T-helper 1 cell treated with Interleukin-12 subunit alpha and Interleukin-12 subunit beta and Interleukin-4 antibody, amounts not matched to agents 30 μg/mL and 1 μg/mL, for 36 hours (primary cell): ENCODE data around the gene MLH3.

Source experiments
- H3K27ac Mint-ChIP-seq: one replicate; pipeline ENCODE4 v1.8.0; 2021; ENCODE audit warnings: mild to moderate bottlenecking, mixed read lengths
- H3K27me3 Mint-ChIP-seq: one replicate; pipeline ENCODE4 v1.8.0; 2021; ENCODE audit warnings: low read depth, mixed read lengths
- H3K36me3 Mint-ChIP-seq: one replicate; pipeline ENCODE4 v1.8.0; 2021; ENCODE audit warnings: low read depth, mixed read lengths
- H3K4me1 Mint-ChIP-seq: one replicate; pipeline ENCODE4 v1.8.0; 2021; ENCODE audit warnings: low read depth, mixed read lengths
- H3K4me3 Mint-ChIP-seq: one replicate; pipeline ENCODE4 v1.8.0; 2021; ENCODE audit warnings: mild to moderate bottlenecking, moderate library complexity, mixed read lengths
- H3K9me3 Mint-ChIP-seq: one replicate; pipeline ENCODE4 v1.8.0; 2021; ENCODE audit warnings: mixed read lengths

MLH3 gene

DNA sequence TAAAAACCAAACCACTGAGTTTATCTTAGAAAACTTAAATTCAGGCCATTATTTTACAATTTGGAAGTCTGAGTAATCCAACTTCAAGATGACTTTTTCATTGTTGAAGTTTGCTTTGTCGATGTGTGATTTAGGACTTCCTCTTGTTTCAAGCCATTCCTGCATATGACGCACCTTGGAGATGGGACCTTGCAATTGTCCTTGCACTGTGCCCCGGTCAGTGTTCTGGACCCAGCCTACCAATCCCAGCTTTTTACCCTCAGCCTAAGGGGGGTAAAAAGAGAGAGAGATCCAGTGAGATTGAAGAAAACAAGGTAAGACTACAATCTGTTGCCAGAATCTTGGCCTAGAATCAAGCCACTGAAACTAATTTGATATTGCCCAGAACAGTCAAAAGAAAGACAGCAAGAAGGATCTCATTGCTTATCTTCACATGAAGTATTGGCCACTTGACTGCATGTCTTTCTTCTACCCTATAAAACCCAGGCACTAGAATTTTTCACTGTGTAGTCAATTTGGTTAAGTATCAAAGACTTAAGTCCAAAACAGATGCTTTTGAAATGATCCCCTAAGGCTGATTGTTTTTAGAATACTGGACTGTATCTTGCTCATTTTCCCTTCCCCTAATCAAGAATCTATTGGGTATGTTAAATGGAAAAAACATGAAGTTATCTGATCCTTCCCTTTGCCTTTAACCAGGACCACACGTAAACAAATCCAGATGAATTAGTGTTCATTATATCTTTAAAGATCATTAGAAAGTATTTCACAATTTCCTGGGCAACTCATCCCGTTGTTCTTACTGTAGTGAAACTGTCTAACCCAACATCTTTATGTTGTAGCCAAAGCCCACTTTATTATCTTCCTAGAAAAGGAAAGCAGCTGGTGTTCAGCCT is 2.4 kb upstream of the MLH3 start:
- H3K9me3 Mint-ChIP-seq: no peaks in the 10 kb centered on the region
- peaks cover 37% of the 10 kb centered on the region for H3K36me3 Mint-ChIP-seq
- peaks cover 31% of the 10 kb centered on the region for H3K4me1 Mint-ChIP-seq
- H3K4me3 Mint-ChIP-seq: no peak overlapping the region
- no peak overlapping the region for H3K27ac Mint-ChIP-seq
- no peaks in the 10 kb centered on the region for H3K27me3 Mint-ChIP-seq

DNA sequence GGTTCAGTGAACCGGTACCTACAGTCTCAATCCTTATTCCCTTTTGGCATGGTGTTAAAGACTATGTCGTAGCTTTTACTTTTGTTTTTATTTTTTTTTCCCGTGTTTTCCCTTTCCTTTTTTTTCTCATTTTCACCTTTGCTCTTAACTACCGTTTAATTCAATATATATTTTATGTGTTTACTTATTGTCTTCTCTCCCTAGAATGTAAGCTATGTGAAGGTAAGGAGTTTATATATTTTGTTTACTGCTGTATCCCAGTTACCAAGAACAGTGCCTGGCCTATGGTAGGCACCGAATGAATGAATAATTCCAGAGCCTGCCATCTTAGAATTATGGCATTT is 261 bp upstream of the MLH3 start:
- no peaks in the 10 kb centered on the region for H3K27me3 Mint-ChIP-seq
- peaks cover 41% of the 10 kb centered on the region for H3K36me3 Mint-ChIP-seq
- peaks cover 42% of the 10 kb centered on the region for H3K4me1 Mint-ChIP-seq
- no peaks in the 10 kb centered on the region for H3K9me3 Mint-ChIP-seq
- peak overlapping the region; percentile 87 for H3K27ac Mint-ChIP-seq
- peak overlapping the region; percentile 89 for H3K4me3 Mint-ChIP-seq

DNA sequence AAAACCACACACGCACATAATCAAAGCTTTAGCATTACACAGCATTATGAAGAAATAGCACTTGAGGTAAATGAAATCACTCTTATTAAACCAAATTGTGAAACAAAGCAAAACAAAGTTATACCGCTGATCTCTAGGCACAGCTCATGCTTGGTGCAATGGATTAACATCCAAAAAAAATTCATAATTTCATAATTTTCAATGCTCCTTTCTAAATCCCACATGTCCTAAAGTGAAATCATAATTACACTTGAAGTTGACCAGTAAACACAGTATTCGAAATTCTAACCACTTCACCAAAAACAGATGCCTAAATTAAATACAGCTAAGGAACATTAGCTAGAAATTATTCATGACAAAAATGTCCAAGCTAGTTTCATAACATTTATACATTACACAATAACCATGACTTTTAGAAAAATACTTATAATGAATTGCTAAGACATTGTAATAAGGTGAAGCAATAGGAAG is 1.5 kb downstream of the MLH3 start:
- Mint-ChIP-seq H3K27me3 (no peaks in the 10 kb centered on the region), H3K36me3 (peaks cover 32% of the 10 kb centered on the region), H3K4me1 (peaks cover 44% of the 10 kb centered on the region), H3K4me3 (peak overlapping the region; percentile 78), H3K9me3 (no peaks in the 10 kb centered on the region), H3K27ac (peak overlapping the region; percentile 47)

DNA sequence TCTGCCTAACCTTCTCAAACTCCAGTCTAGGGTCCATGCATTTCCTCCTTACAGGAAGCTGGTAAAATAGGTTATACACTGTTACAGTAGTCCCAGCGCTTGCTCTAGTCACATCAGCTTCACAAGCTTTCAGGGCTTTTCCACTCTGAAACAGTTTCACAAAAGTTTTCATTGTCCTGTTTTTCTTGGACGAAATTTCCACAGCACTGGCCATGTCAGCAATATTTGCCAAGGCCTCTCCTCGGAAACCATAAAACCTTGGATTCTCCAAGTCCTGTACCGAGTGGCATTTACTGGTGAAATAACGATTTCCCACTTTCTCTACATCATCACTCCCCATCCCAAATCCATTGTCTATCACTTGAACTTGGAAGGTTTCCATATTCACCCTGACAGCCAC is 2.1 kb downstream of the MLH3 start:
- H3K9me3 Mint-ChIP-seq: no peaks in the 10 kb centered on the region
- H3K36me3 Mint-ChIP-seq: peaks cover 28% of the 10 kb centered on the region
- no peaks in the 10 kb centered on the region for H3K27me3 Mint-ChIP-seq
- H3K4me3 Mint-ChIP-seq: no peak overlapping the region
- H3K4me1 Mint-ChIP-seq: peaks cover 46% of the 10 kb centered on the region
- H3K27ac Mint-ChIP-seq: no peak overlapping the region

DNA sequence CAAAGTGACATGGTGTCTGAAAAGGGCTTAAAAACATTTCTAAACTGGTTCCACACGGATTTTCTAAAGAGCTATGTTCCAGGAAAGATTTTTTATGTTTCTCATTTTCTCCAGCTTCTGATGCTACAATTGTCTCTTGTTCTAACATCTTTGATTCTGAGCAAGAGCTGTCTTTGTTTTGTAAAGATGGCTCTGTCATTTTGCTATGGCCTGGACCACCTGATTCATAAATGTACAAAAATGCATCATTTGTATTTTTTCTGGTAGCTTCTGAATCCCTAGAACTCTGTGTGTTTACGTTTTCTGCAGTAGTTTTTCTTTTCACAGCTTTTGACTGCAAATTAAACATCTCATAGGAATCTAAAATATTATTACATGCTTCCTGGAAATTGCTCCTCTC is 3.2 kb downstream of the MLH3 start:
- Mint-ChIP-seq H3K4me1 (peaks cover 41% of the 10 kb centered on the region), H3K27ac (no peak overlapping the region), H3K36me3 (peaks cover 26% of the 10 kb centered on the region), H3K9me3 (no peaks in the 10 kb centered on the region), H3K4me3 (no peak overlapping the region), H3K27me3 (no peaks in the 10 kb centered on the region)

DNA sequence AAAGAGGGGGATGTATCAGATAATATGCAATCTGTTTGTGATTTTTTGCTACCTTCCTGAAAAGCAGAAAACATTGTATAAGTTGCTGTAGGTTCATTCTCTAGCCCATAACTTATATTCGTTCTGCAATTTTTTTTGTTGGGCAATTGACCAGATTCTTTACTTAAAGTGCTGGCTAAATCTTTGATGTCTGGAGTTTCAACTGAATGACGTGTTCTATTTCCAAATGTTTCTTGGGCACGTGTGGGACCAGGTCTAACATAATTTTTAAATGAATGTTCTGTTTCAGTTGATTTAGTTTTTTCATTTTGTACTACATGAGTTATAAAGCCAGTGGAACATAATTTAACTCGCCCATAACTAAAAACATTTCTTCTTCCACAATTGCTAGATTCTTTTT is 3.8 kb downstream of the MLH3 start:
- Mint-ChIP-seq H3K27ac (no peak overlapping the region), H3K36me3 (peaks cover 23% of the 10 kb centered on the region), H3K4me3 (no peak overlapping the region), H3K9me3 (no peaks in the 10 kb centered on the region), H3K4me1 (peaks cover 39% of the 10 kb centered on the region), H3K27me3 (no peaks in the 10 kb centered on the region)

DNA sequence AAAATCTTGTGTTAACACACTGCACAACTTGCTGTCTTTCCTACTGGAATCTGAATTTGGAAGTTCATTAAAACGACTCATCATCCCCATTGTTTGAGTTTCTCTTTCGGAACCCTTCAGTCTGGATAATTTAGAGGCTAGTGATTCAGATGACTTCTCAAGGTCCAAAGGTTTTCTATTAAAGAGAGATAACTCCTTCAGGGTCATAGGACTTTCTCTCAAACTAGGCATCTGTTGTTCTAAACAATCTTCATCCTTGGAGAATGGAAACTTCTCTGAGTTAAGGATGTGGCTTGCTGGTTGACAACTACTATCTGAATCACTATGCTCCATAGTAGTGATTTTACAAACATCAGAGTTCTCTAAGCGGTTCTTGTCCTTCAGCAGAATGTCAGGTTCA is 4.4 kb downstream of the MLH3 start:
- Mint-ChIP-seq H3K4me3 (no peak overlapping the region), H3K27ac (no peak overlapping the region), H3K4me1 (peaks cover 36% of the 10 kb centered on the region)

DNA sequence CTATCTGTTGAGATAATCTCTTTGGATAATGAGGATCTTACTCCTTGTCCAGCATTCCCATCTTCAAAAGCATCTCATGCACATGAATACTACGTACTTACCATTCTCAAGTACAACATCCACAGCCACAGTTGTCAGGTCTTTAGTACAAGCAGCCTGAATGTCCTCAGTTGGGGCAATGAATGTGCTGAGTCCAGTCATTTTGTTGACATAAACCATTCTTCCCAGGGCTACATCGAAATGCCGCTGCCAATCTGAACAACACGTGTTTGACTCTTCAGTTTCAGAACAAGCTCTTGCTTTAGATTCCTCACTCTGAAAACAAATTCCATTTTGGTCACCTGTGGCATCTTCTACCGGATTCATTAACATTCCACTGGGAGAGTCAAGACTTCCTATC is 5.0 kb downstream of the MLH3 start:
- Mint-ChIP-seq H3K4me3 (no peak overlapping the region), H3K36me3 (peaks cover 23% of the 10 kb centered on the region), H3K4me1 (peaks cover 32% of the 10 kb centered on the region), H3K9me3 (no peaks in the 10 kb centered on the region), H3K27me3 (no peaks in the 10 kb centered on the region), H3K27ac (no peak overlapping the region)

More for the DNA sequence above, 4.4 kb downstream of the MLH3 start:
- Mint-ChIP-seq H3K36me3 (peaks cover 23% of the 10 kb centered on the region), H3K27me3 (no peaks in the 10 kb centered on the region), H3K9me3 (no peaks in the 10 kb centered on the region)

DNA sequence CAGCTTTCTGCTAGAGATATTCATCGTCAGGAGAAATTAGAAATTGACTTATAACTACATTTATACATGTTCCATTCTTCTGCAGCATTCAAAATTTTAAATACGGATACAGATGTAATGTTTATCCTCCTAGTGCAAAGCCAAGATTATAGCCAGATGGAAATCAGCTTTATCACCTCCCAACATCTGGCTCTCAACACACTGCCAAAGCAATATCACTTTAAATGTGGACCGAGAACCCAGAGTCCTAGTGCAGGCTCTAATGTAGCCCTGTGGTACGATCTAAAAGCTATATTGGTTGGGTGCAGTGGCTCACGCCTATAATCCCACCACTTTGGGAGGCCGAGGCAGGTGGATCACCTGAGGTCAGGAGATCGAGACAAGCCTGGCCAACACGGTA is 6.5 kb downstream of the MLH3 start:
- peaks cover 20% of the 10 kb centered on the region for H3K4me1 Mint-ChIP-seq
- H3K9me3 Mint-ChIP-seq: no peaks in the 10 kb centered on the region
- H3K27ac Mint-ChIP-seq: no peak overlapping the region
- H3K27me3 Mint-ChIP-seq: no peaks in the 10 kb centered on the region
- H3K4me3 Mint-ChIP-seq: no peak overlapping the region
- peaks cover 23% of the 10 kb centered on the region for H3K36me3 Mint-ChIP-seq

DNA sequence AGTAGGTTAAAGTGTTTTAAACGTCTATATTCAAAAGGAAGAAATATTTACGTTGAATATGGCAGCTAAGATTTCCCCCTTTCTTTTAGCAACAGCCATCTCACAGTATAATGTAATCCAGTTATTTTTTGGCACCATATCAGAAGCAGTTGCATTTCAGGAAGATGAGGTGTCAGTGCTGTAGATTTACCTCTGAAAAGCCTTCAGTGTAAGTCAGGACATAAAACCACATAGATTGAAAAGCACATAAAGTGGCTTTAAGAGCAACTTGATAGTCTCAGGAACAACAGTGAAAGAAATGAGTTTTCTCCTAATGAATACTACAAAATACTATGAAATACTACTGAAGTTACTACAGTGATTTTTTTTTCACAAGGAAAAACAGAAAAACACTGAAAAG is 6.9 kb downstream of the MLH3 start:
- Mint-ChIP-seq H3K9me3 (no peaks in the 10 kb centered on the region), H3K4me3 (no peak overlapping the region), H3K36me3 (peaks cover 20% of the 10 kb centered on the region), H3K4me1 (peaks cover 19% of the 10 kb centered on the region), H3K27me3 (no peaks in the 10 kb centered on the region), H3K27ac (no peak overlapping the region)

DNA sequence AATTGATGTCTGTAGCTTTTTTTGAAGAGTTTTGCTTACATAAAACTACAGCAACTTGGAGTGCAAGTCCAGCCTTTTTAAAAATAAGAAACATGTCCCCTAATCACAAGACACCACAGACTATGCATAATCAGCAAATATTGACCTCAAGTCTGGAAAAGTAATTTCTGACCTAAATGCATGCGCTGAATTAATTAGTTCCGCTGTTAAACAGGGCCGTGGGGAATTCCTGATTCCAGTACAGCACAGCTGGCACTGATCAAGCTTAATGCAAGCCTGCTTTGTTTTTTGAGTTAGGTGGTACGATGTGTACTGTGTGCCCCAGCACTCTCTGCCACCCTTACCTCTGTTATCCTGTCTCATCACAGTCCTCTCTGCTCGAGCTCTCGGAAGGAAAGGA is 9.2 kb downstream of the MLH3 start:
- peaks cover 13% of the 10 kb centered on the region for H3K36me3 Mint-ChIP-seq
- H3K4me1 Mint-ChIP-seq: peaks cover 11% of the 10 kb centered on the region
- no peak overlapping the region for H3K27ac Mint-ChIP-seq
- H3K27me3 Mint-ChIP-seq: no peaks in the 10 kb centered on the region
- H3K9me3 Mint-ChIP-seq: no peaks in the 10 kb centered on the region
- no peak overlapping the region for H3K4me3 Mint-ChIP-seq

DNA sequence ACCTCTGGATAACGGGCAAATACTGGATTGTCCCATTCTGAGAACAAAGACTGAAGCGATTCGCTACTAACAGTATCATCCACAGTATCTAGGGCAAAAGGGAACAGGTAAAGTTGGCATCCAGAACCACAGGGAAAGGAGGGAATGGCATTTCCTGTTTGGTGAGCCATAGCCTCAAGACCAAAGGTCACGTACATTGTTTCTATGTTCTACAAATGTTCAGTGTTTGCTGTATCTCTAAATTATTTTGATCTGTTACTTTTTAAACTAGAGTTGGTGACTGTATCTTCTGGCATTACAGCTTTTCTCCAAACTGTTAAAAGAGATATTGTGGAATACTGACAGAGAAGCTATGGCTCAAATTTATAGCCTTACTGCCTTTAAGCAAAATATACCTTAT is 9.7 kb downstream of the MLH3 start:
- Mint-ChIP-seq H3K4me1 (peaks cover 9% of the 10 kb centered on the region), H3K9me3 (no peaks in the 10 kb centered on the region), H3K36me3 (peaks cover 13% of the 10 kb centered on the region), H3K27ac (no peak overlapping the region), H3K27me3 (no peaks in the 10 kb centered on the region), H3K4me3 (no peak overlapping the region)

DNA sequence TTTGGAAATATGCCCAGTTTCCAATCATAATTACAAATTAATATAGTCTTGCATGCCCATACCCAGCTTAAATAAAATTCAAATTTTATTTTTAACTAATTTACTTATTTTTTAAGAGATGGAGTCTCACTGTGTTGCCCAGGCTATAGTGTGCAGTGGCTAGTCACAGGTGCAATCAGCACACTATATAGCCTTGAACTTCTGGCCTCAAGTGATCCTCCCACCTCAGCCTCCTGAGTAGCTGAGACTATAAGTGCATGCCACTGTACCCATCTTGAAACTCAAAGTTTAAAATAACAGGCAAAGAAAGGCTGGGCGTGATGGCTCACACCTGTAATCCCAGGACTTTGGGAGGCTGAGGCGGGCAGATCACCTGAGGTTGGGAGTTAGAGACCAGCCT is 10.3 kb downstream of the MLH3 start:
- peaks cover 15% of the 10 kb centered on the region for H3K36me3 Mint-ChIP-seq
- H3K4me1 Mint-ChIP-seq: peaks cover 9% of the 10 kb centered on the region
- H3K27me3 Mint-ChIP-seq: no peaks in the 10 kb centered on the region
- no peaks in the 10 kb centered on the region for H3K9me3 Mint-ChIP-seq
- H3K27ac Mint-ChIP-seq: no peak overlapping the region
- no peak overlapping the region for H3K4me3 Mint-ChIP-seq

DNA sequence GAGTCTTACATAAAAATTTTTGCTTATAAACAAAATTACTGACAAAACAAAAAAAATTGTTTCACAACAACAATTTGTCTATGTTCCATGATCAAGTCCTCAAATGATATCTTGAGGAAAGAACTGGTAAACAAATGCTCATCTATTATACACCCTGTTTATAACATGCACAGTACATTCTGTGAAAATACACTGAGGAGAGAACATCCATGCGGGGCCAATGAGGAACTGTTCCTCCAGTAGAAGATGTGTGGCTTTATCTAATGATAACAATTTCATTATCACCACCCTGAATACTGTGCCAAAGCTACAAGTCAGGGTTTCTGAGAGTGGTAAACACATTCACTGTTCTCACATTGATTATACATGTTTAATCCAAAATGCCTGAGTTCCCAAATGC is 10.8 kb downstream of the MLH3 start:
- Mint-ChIP-seq H3K36me3 (peaks cover 18% of the 10 kb centered on the region), H3K27me3 (no peaks in the 10 kb centered on the region)

DNA sequence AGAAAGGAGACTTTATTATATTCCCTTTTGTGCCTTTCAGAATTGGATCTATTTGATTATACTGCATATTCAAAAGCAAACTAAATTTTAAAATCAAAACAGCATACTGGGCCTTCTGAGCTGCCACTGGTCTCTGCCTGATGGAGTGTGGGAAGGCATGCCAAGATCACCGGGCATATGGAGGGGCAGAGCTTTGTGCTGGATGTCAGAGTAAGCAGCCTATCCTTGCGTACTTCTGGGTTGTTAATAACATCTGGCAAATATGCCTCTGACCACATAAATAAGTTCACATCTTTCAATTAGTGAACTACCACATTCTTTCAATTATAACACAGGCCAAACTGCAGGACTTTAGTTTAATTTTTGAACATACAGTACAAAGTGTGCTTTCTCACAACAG is 18.3 kb downstream of the MLH3 start:
- Mint-ChIP-seq H3K9me3 (no peaks in the 10 kb centered on the region), H3K4me1 (peaks cover 2% of the 10 kb centered on the region), H3K27me3 (no peaks in the 10 kb centered on the region), H3K4me3 (no peak overlapping the region), H3K36me3 (peaks cover 31% of the 10 kb centered on the region), H3K27ac (no peak overlapping the region)

More for the DNA sequence above, 10.8 kb downstream of the MLH3 start:
- H3K4me3 Mint-ChIP-seq: no peak overlapping the region
- H3K4me1 Mint-ChIP-seq: peaks cover 7% of the 10 kb centered on the region
- H3K27ac Mint-ChIP-seq: no peak overlapping the region
- H3K9me3 Mint-ChIP-seq: no peaks in the 10 kb centered on the region
